ENCODE measurements around the gene DHRS13. TPM values are rescaled to one million over a fixed set of nuclear protein-coding genes. Genes with fewer than 3 reads are reported as not detected.
"Not testable (repeated sequence)": the region's sequence is repeated elsewhere in the genome, so short reads cannot be mapped to it uniquely, and the experiment has no call there.

DHRS13 gene
- total RNA-seq, 1 donor from 2014 or later: 3.1 TPM

DNA sequence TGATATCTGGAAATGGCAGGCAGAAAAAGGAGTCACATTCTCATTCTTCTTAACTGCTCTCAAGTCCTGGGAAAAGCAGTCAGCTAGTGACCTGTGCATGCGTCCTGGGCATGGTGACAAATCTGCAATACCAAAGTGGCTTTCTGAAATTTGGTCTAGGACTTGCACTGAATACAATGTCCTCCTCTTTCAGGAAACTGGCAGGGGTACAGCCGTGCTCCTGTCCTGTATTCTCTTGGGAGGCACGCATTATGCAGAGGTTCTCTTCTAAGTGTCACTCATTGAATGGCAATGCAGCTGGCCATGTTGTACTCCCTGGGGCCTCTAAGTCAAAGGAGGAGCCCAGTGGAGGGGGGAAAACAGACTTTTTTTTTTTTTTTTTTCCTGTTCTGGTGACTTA lies 37.8 kb upstream of the DHRS13 start:
- H3K4me1 ChIP-seq: peaks cover 95% of the 10 kb centered on the region
- H3K36me3 ChIP-seq: no peaks in the 10 kb centered on the region
- no peaks in the 10 kb centered on the region for H3K9me3 ChIP-seq (replicated peaks)
- TF ChIP-seq, protein P1, sequence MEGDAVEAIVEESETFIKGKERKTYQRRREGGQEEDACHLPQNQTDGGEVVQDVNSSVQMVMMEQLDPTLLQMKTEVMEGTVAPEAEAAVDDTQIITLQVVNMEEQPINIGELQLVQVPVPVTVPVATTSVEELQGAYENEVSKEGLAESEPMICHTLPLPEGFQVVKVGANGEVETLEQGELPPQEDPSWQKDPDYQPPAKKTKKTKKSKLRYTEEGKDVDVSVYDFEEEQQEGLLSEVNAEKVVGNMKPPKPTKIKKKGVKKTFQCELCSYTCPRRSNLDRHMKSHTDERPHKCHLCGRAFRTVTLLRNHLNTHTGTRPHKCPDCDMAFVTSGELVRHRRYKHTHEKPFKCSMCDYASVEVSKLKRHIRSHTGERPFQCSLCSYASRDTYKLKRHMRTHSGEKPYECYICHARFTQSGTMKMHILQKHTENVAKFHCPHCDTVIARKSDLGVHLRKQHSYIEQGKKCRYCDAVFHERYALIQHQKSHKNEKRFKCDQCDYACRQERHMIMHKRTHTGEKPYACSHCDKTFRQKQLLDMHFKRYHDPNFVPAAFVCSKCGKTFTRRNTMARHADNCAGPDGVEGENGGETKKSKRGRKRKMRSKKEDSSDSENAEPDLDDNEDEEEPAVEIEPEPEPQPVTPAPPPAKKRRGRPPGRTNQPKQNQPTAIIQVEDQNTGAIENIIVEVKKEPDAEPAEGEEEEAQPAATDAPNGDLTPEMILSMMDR (IDR thresholded peaks at IDR 0.05; ENCODE audit: borderline replicate concordance): no peak
- H3K27me3 ChIP-seq (ENCODE audit: low read depth): no peaks in the 10 kb centered on the region
- intact Hi-C loops (cut with micrococcal nuclease): no loop called here
- DNase-seq: peak; percentile 42
- no peak overlapping the region for H3K4me3 ChIP-seq
- H3K27ac ChIP-seq (replicated peaks): peak overlapping the region; percentile 67

- Histone ChIP-seq H3K27ac (replicated peaks) (peak overlapping the region; percentile 67), H3K4me3 (no peak overlapping the region)
- intact Hi-C loops (cut with micrococcal nuclease): no loop called here
Observed at GRCh38 chr17:28940142-28940541, 37.3 kb upstream of the DHRS13 start.

DNA sequence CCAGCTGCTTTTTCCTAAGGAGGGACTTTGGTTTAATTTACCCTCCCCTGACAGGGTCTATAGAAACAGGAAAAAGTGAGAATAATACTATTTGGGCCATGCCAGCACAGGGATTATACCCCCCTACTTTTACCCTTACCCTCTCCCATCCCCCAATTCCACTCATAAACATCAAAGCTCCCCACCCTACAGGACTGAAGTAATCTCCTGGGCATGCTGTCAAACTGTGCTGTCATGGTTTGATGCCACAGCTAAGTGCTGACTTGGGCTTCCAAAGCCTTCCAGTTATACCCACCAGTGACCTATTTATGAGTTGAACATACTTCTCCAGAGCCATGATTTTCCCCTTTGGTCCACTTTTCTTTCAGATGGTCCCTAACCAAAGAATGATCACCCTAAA lies 35.7 kb upstream of the DHRS13 start:
- no peak for DNase-seq
- no peaks in the 10 kb centered on the region for H3K9me3 ChIP-seq (replicated peaks)
- H3K27ac ChIP-seq (replicated peaks): peak overlapping the region; percentile 67
- intact Hi-C loops (cut with micrococcal nuclease): no loop called here
- TF ChIP-seq, protein P1 (IDR thresholded peaks at IDR 0.05; ENCODE audit: borderline replicate concordance): no peak
- no peak overlapping the region for H3K4me3 ChIP-seq
- no peaks in the 10 kb centered on the region for H3K27me3 ChIP-seq (ENCODE audit: low read depth)
- H3K36me3 ChIP-seq: no peaks in the 10 kb centered on the region
- H3K4me1 ChIP-seq: peaks cover 85% of the 10 kb centered on the region

More at GRCh38 chr17:28940142-28940541, 37.3 kb upstream of the DHRS13 start:
- DNase-seq: no peak
- Histone ChIP-seq H3K4me1 (peaks cover 95% of the 10 kb centered on the region), H3K9me3 (replicated peaks) (no peaks in the 10 kb centered on the region), H3K27me3 (ENCODE audit: low read depth) (no peaks in the 10 kb centered on the region), H3K36me3 (no peaks in the 10 kb centered on the region)
- TF ChIP-seq, protein P1 (IDR thresholded peaks at IDR 0.05; ENCODE audit: borderline replicate concordance): no peak

- Histone ChIP-seq H3K27ac (replicated peaks) (peak overlapping the region; percentile 67), H3K27me3 (ENCODE audit: low read depth) (no peaks in the 10 kb centered on the region), H3K4me3 (no peak overlapping the region), H3K9me3 (replicated peaks) (no peaks in the 10 kb centered on the region), H3K4me1 (peaks cover 76% of the 10 kb centered on the region), H3K36me3 (no peaks in the 10 kb centered on the region)
- TF ChIP-seq, protein P1 (IDR thresholded peaks at IDR 0.05; ENCODE audit: borderline replicate concordance): no peak
- intact Hi-C loops (cut with micrococcal nuclease): no loop called here
- no peak for DNase-seq
Observed at GRCh38 chr17:28937044-28937729, 34.3 kb upstream of the DHRS13 start.

- intact Hi-C loops (cut with micrococcal nuclease): no loop called here
- Histone ChIP-seq H3K27ac (replicated peaks) (peak overlapping the region; percentile 67), H3K36me3 (no peaks in the 10 kb centered on the region), H3K9me3 (replicated peaks) (no peaks in the 10 kb centered on the region), H3K27me3 (ENCODE audit: low read depth) (no peaks in the 10 kb centered on the region), H3K4me3 (no peak overlapping the region), H3K4me1 (peaks cover 66% of the 10 kb centered on the region)
- no peak for DNase-seq
- TF ChIP-seq, protein P1 (IDR thresholded peaks at IDR 0.05; ENCODE audit: borderline replicate concordance): no peak
Observed at GRCh38 chr17:28935744-28936460, 33.0 kb upstream of the DHRS13 start.

GRCh38 chr17:28934508-28934907 lies 31.6 kb upstream of the DHRS13 start:
- peaks cover 66% of the 10 kb centered on the region for H3K4me1 ChIP-seq
- DNase-seq; H3K36me3 ChIP-seq; H3K27me3 ChIP-seq (ENCODE audit: low read depth); intact Hi-C loops (cut with micrococcal nuclease); H3K4me3 ChIP-seq; H3K9me3 ChIP-seq (replicated peaks); H3K27ac ChIP-seq (replicated peaks): not testable (repeated sequence)

Measured in left ventricle myocardium inferior (tissue), 1 donor.